ENCODE measurements around the gene NOSTRIN. TPM values are rescaled to one million over a fixed set of nuclear protein-coding genes. Genes with fewer than 3 reads are reported as not detected.

Gene NOSTRIN
- polyA plus RNA-seq, 4 donors, result 24.2 to 44.2 (median 31.4) TPM

GRCh38 chr2:168913495-168913894 is 111.1 kb downstream of the NOSTRIN start:
- DNase-seq (ENCODE audit: low read depth in 4 of 4, low spot score in 2 of 4), result no peak

Other genes starting within 250 kb of the NOSTRIN start
- 10 to 100 TPM; 15.0 to 19.0 (median 17.7) TPM for gene SPC25, start 87.8 kb downstream of the NOSTRIN start, polyA plus RNA-seq (ENCODE audit: insufficient read length in 4 of 4)
- under 1 TPM in 3 of 4 donors, not detected in 1; 0.04 to 0.21 (median 0.13) TPM for gene G6PC2, start 98.7 kb downstream of the NOSTRIN start, polyA plus RNA-seq (ENCODE audit: insufficient read length in 4 of 4)
- under 1 TPM; 0.07 to 0.27 (median 0.13) TPM for gene ABCB11, start 228.7 kb downstream of the NOSTRIN start, polyA plus RNA-seq (ENCODE audit: insufficient read length in 4 of 4)

All from left renal cortex interstitium (tissue), 4 donors.